Measurements from ENCODE around the gene ABLIM3. TPM values are rescaled to one million over a fixed set of nuclear protein-coding genes. Genes with fewer than 3 reads are reported as not detected.
"Not testable (repeated sequence)": the region's sequence is repeated elsewhere in the genome, so short reads cannot be mapped to it uniquely, and the experiment has no call there.

The ABLIM3 gene
- total and polyA plus RNA-seq, 12 donors: 1.6 to 27.6 (median 12.9) TPM

GRCh38 chr5:149271716-149272563 is 130.6 kb downstream of the ABLIM3 start, which contains the start of gene AFAP1L1:
Gene AFAP1L1, plus strand, starts transcription at chr5:149271859. Its CDS starts 110 bp downstream, at chr5:149271969.
- Histone ChIP-seq H3K4me3 (peak within 1 kb of the TSS in 2 of 4 donors; percentile 42 to 67), H3K4me1 (replicated peaks in 1 of 2) (no peaks in the 10 kb centered on the region), H3K27ac (peak within 1 kb of the TSS in 4 of 5 donors; percentile 20 to 81 (median 52)), H3K9me3 (replicated peaks in 1 of 3) (peaks cover 0 to 12% (median 0%) of the 10 kb centered on the region in 3 donors), H3K36me3 (replicated peaks in 1 of 2) (no peaks in the 10 kb centered on the region), H3K27me3 (peaks cover 21% of the 10 kb centered on the region)
- peak; percentile 30 to 75 (median 46) for DNase-seq
- 0% methylated on average over 5 to 81 of the region's 81 CpGs for WGBS, 4 donors
- intact Hi-C loops (cut with DNase I): no loop called here
- TF ChIP-seq POLR2A (IDR thresholded peaks at IDR 0.05) (no peak), CTCF (IDR thresholded peaks at IDR 0.05) (no peak)

- peak overlapping the region in 1 of 4 donors; percentile 67 for H3K4me3 ChIP-seq
- H3K36me3 ChIP-seq (replicated peaks in 1 of 2); H3K4me1 ChIP-seq (replicated peaks in 1 of 2); intact Hi-C loops (cut with DNase I); DNase-seq: not testable (repeated sequence)
- peaks cover 21% of the 10 kb centered on the region for H3K27me3 ChIP-seq
- WGBS, 4 donors: 54 to 65% (median 61%) methylated on average over 7 to 16 of the region's 16 CpGs
- H3K9me3 ChIP-seq (replicated peaks in 1 of 3): peaks cover 0 to 12% (median 0%) of the 10 kb centered on the region in 3 donors
- peak overlapping the region in 1 of 5 donors; percentile 81 for H3K27ac ChIP-seq
These were observed 131.5 kb downstream of the ABLIM3 start for GRCh38 chr5:149272781-149273180.

GRCh38 chr5:149273237-149273636 is 131.9 kb downstream of the ABLIM3 start:
- WGBS, 4 donors: 65 to 86% (median 79%) methylated on average over 5 of the region's 5 CpGs
- DNase-seq: no peak
- H3K9me3 ChIP-seq (replicated peaks in 1 of 3): peaks cover 0 to 11% (median 0%) of the 10 kb centered on the region in 3 donors
- intact Hi-C loops (cut with DNase I): no loop called here
- peak overlapping the region in 1 of 4 donors; percentile 67 for H3K4me3 ChIP-seq
- peak overlapping the region in 1 of 5 donors; percentile 81 for H3K27ac ChIP-seq
- no peaks in the 10 kb centered on the region for H3K36me3 ChIP-seq (replicated peaks in 1 of 2)
- peaks cover 21% of the 10 kb centered on the region for H3K27me3 ChIP-seq
- H3K4me1 ChIP-seq (replicated peaks in 1 of 2): no peaks in the 10 kb centered on the region
- no peak for TF ChIP-seq CTCF (IDR thresholded peaks at IDR 0.05)

- Histone ChIP-seq H3K36me3 (replicated peaks in 1 of 2) (no peaks in the 10 kb centered on the region), H3K4me3 (peak overlapping the region in 1 of 4 donors; percentile 67), H3K4me1 (replicated peaks in 1 of 2) (no peaks in the 10 kb centered on the region), H3K9me3 (replicated peaks in 1 of 3) (peaks cover 0 to 4% (median 0%) of the 10 kb centered on the region in 3 donors), H3K27me3 (peaks cover 21% of the 10 kb centered on the region), H3K27ac (peak overlapping the region in 1 of 5 donors; percentile 81)
- intact Hi-C loops (cut with DNase I): no loop called here
- WGBS, 4 donors: 76 to 84% (median 80%) methylated on average over 3 of the region's 3 CpGs
- peak in 1 of 7 donors; percentile 43 for DNase-seq
- TF ChIP-seq CTCF (IDR thresholded peaks at IDR 0.05): no peak
These were observed 132.7 kb downstream of the ABLIM3 start for GRCh38 chr5:149273950-149274349.

Measured in adrenal gland (tissue), 12 donors.